Mesodermal cell (in vitro differentiated cells): ENCODE measurements around the gene FMR1NB.

Experiments
- H3K27ac ChIP-seq: 2 replicates; pipeline ENCODE4 v1.7.0; 2013; ENCODE audit warnings: mild to moderate bottlenecking, low read depth, low read length, moderate library complexity; ENCODE audit not compliant: severe bottlenecking
- H3K36me3 ChIP-seq: 2 replicates; pipeline ENCODE4 v1.7.1; 2013; ENCODE audit warnings: mild to moderate bottlenecking, low read length, moderate library complexity; ENCODE audit not compliant: control insufficient read depth, insufficient read depth
- H3K4me1 ChIP-seq: one replicate; pipeline ENCODE4 v1.7.1; 2013; ENCODE audit warnings: mild to moderate bottlenecking, low read length; ENCODE audit not compliant: insufficient read depth, control insufficient read depth, poor library complexity, severe bottlenecking
- H3K4me3 ChIP-seq: 2 replicates; pipeline ENCODE4 v1.7.0; 2013; ENCODE audit warnings: low read length, control low read depth, mild to moderate bottlenecking; ENCODE audit not compliant: insufficient read depth, poor library complexity, severe bottlenecking; ENCODE audit errors: extremely low read depth
- H3K9me3 ChIP-seq: 2 replicates; pipeline ENCODE4 v1.7.1; 2013; ENCODE audit warnings: mild to moderate bottlenecking, low read length, moderate library complexity; ENCODE audit not compliant: control insufficient read depth
- WGBS, 2 experiments: methylation state at CpG; one replicate each; pipeline ENCODE4 v1.1.5; 2013; ENCODE audit warnings: missing lambda C conversion rate in 2 of 2; ENCODE audit not compliant: insufficient coverage in 2 of 2; 5-methylcytosine and 5-hydroxymethylcytosine counted together

FMR1NB gene

GRCh38 chrX:148069759-148070503 is 88.8 kb downstream of the FMR1NB start:
- H3K4me3 ChIP-seq = no peak overlapping the region
- no peaks in the 10 kb centered on the region for H3K4me1 ChIP-seq
- no peak overlapping the region for H3K27ac ChIP-seq
- H3K36me3 ChIP-seq = no peaks in the 10 kb centered on the region
- H3K9me3 ChIP-seq = no peaks in the 10 kb centered on the region
- 100% methylated on average over 1 of the region's 6 CpGs; no CpG with 5 or more reads in 1 of the 2 experiments for WGBS, 2 experiments

GRCh38 chrX:148070504-148070877 is 89.4 kb downstream of the FMR1NB start:
- Histone ChIP-seq H3K36me3 (no peaks in the 10 kb centered on the region), H3K9me3 (no peaks in the 10 kb centered on the region), H3K27ac (no peak overlapping the region), H3K4me3 (no peak overlapping the region), H3K4me1 (no peaks in the 10 kb centered on the region)
- no CpG with 5 or more reads among the region's 1 CpG for WGBS, 2 experiments
